Measurements from ENCODE around the gene CELSR1.

The CELSR1 gene

GRCh38 chr22:46491946-46492345 is 45.5 kb downstream of the CELSR1 start:
- in situ Hi-C loops (cut with MboI; ENCODE audit: low sequenced_read_pairs, unreplicated experiment): no loop called here
- no peak for TF ChIP-seq CTCF (IDR thresholded peaks at IDR 0.05; ENCODE audit: borderline replicate concordance, control extremely low read depth, extremely low read depth, insufficient read depth, missing control alignments)
- no peak for DNase-seq (ENCODE audit: low spot score)

GRCh38 chr22:46490538-46490937 is 46.9 kb downstream of the CELSR1 start:
- TF ChIP-seq CTCF (IDR thresholded peaks at IDR 0.05; ENCODE audit: borderline replicate concordance, control extremely low read depth, extremely low read depth, insufficient read depth, missing control alignments): no peak
- in situ Hi-C loops (cut with MboI; ENCODE audit: low sequenced_read_pairs, unreplicated experiment): no loop called here
- no peak for DNase-seq (ENCODE audit: low spot score)

DNA sequence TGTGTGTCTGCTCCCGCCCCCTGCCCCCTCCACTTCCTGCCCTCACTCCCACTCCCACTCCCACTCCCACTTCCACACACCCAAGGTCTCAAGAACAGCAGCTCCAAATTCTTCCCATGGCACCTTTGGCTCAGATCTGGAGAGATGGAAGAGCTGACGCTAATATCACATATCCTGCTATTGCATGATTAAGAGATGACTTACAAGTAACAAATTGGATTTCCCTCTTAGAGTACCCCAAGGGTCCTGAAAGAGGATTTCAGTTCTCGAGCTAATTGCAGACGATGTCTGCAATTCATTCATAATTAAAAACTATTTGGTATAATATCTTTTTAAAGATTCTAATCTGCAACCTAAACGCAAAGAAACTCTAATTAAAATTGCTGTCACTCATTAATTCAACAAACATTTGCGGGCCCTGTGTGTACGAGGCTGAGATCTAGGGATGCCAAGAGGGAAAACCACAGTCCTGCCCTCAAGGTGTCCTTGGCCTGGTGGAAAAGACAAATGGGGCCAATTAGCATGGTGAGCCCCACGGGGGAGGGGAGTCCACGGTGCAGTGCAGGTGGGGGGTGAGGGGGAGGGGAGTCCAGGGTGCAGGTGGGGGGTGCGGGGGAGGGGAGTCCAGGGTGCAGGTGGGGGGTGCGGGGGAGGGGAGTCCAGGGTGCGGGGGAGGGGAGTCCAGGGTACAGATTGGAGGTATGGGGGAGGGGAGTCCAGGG is 50.3 kb downstream of the CELSR1 start:
- DNase-seq (ENCODE audit: low spot score): no peak
- no peak for TF ChIP-seq CTCF (IDR thresholded peaks at IDR 0.05; ENCODE audit: borderline replicate concordance, control extremely low read depth, extremely low read depth, insufficient read depth, missing control alignments)
- in situ Hi-C loops (cut with MboI; ENCODE audit: low sequenced_read_pairs, unreplicated experiment): no loop called here

DNA sequence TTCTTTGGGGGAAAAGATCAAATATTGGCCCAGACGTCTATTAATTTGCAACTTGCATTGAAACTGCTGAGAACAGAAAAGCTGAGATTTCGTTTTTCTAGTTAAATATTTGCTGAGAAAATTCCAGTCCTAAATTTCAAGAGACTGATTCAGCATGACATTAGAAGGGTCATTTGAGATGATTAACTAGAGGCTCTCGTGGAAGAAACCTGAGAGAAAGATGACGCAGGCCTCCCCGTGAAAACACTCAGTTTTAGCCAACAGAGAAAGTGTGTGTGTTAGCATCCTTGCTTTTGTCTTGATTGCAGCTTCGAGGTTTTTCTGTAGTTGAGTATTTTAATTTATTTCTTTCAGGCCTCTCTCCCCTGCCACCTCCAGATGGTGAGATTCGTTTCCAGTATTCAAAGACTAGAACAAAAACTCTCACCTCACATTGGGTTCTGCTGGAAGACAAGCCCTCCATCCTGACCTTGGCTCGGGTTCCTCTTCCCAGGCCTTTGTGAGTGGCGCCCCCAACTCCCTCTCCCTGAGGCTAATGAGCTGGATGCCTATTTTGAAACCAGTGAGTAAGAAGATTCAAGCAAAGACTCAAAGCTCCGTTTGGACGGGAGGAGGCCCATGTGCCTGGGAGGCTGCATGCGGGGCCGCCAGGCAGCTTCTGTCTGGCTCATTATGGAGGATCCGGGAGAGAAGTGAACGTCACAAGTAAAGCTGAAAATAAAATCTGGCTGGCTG is 52.4 kb downstream of the CELSR1 start:
- DNase-seq (ENCODE audit: low spot score): no peak
- in situ Hi-C loops (cut with MboI; ENCODE audit: low sequenced_read_pairs, unreplicated experiment): no loop called here
- TF ChIP-seq CTCF (IDR thresholded peaks at IDR 0.05; ENCODE audit: borderline replicate concordance, control extremely low read depth, extremely low read depth, insufficient read depth, missing control alignments): no peak

DNA sequence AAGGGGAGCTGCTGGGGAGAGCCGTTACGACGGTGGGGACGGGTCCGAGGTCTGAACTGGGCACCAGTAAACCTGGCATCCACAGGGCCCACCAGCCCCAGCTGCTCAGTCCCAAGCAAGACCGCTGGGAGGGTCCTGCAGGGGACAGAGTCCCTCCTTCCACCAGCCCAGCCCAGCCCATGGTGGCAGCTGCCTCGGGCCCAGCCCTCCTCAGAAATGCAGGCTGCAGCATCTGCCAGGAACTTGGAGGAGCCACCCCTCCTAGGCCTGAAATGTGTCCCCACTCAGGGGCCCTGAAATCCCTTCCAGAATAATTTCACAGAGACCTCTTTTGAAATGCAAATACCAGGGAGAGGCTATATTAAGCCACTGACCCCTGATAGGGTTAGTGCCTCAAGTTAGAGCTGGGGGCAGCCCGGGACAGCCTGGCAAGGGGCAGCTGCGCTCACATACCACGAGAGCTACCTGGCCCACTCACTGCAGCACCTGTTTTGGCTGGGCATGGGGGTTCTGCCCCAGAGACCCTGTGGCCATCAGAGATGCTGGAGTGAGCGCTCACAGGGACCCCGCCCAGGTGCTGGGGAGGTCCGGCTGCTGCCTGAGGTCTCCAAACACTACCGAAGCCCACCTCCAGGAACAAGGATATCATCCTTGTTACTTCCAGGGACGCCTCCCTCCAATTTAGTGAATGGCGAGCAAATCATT is 53.1 kb downstream of the CELSR1 start:
- no peak for TF ChIP-seq CTCF (IDR thresholded peaks at IDR 0.05; ENCODE audit: borderline replicate concordance, control extremely low read depth, extremely low read depth, insufficient read depth, missing control alignments)
- in situ Hi-C loops (cut with MboI; ENCODE audit: low sequenced_read_pairs, unreplicated experiment): no loop called here
- no peak for DNase-seq (ENCODE audit: low spot score)

DNA sequence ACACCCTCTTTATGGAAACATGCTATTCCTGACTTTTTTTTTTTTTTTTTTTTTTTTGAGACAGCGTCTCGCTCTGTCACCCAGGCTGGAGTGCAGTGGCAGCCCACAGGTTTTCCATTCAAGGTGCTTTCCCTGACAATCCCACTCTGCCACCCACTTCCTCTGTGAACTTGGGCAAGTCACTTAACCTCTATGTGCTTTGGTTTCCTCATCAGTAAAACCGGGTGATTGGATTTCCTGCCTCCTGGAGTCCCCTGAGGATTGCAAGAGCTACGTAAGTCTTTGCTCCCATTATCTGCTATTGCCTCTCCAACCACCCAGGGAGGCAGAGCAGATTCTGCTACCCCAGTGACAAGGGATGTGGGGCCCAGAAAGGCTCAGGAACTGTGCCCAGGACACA is 54.1 kb downstream of the CELSR1 start:
- DNase-seq (ENCODE audit: low spot score): no peak
- in situ Hi-C loops (cut with MboI; ENCODE audit: low sequenced_read_pairs, unreplicated experiment): no loop called here
- TF ChIP-seq CTCF (IDR thresholded peaks at IDR 0.05; ENCODE audit: borderline replicate concordance, control extremely low read depth, extremely low read depth, insufficient read depth, missing control alignments): no peak
